Cardiac fibroblast (primary cell): ENCODE measurements around the gene JARID2.

Experiments
- DNase-seq, 2 donors: peaks; one replicate each; pipeline versions ENCODE4 v3.0.0 to v3.0.0-alpha.2; 2010; ENCODE audit warnings: low read depth in 2 of 2
- H3K4me3 ChIP-seq, 2 donors: replicated peaks in 1 of 2; 1 replicate in 1 of 2; 2 replicates in 1 of 2; pipeline ENCODE4 v1.5.1; 2011; ENCODE audit warnings: low read depth in 2 of 2, low read length in 2 of 2, mild to moderate bottlenecking in 2 of 2, moderate library complexity in 1 of 2
- TF ChIP-seq, protein P1 (sequence below): IDR thresholded peaks from one replicate; pipeline ENCODE4 v1.5.1; 2011; ENCODE audit warnings: low read depth, mild to moderate bottlenecking, low read length, inconsistent platforms

Gene JARID2

GRCh38 chr6:15421945-15422733 is 176.3 kb downstream of the JARID2 start:
- TF ChIP-seq, protein P1, sequence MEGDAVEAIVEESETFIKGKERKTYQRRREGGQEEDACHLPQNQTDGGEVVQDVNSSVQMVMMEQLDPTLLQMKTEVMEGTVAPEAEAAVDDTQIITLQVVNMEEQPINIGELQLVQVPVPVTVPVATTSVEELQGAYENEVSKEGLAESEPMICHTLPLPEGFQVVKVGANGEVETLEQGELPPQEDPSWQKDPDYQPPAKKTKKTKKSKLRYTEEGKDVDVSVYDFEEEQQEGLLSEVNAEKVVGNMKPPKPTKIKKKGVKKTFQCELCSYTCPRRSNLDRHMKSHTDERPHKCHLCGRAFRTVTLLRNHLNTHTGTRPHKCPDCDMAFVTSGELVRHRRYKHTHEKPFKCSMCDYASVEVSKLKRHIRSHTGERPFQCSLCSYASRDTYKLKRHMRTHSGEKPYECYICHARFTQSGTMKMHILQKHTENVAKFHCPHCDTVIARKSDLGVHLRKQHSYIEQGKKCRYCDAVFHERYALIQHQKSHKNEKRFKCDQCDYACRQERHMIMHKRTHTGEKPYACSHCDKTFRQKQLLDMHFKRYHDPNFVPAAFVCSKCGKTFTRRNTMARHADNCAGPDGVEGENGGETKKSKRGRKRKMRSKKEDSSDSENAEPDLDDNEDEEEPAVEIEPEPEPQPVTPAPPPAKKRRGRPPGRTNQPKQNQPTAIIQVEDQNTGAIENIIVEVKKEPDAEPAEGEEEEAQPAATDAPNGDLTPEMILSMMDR = no peak
- no peak for DNase-seq
- H3K4me3 ChIP-seq = no peak overlapping the region

GRCh38 chr6:15423286-15423993 is 177.6 kb downstream of the JARID2 start:
- DNase-seq = no peak
- TF ChIP-seq, protein P1 = no peak
- H3K4me3 ChIP-seq = no peak overlapping the region

- DNase-seq = no peak
- TF ChIP-seq, protein P1 = no peak
- no peak overlapping the region for H3K4me3 ChIP-seq
Measured at GRCh38 chr6:15425947-15426346, 180.1 kb downstream of the JARID2 start.

GRCh38 chr6:15426395-15426794 is 180.5 kb downstream of the JARID2 start:
- DNase-seq = no peak
- H3K4me3 ChIP-seq = no peak overlapping the region
- TF ChIP-seq, protein P1 = no peak

DNA sequence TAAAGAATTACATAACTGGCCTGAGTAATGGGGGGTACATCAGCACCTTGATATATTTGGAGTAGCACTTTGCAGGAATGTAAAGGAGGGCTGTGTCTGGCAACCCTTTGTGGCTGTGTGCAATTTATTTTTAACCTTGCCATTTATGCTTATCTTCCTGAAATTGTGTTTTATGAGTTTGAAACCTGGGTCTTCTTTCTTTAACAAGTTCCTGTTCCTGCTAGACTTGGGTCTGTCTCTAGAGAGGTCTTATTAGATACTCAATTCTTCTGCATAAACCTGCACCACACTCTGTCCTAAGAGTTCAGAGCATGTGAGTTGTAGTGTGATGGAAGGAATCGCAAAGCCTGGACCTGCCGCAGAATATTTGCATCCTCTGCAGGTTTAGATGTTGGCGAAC is 181.0 kb downstream of the JARID2 start:
- TF ChIP-seq, protein P1 = no peak
- DNase-seq = no peak
- H3K4me3 ChIP-seq = no peak overlapping the region

DNA sequence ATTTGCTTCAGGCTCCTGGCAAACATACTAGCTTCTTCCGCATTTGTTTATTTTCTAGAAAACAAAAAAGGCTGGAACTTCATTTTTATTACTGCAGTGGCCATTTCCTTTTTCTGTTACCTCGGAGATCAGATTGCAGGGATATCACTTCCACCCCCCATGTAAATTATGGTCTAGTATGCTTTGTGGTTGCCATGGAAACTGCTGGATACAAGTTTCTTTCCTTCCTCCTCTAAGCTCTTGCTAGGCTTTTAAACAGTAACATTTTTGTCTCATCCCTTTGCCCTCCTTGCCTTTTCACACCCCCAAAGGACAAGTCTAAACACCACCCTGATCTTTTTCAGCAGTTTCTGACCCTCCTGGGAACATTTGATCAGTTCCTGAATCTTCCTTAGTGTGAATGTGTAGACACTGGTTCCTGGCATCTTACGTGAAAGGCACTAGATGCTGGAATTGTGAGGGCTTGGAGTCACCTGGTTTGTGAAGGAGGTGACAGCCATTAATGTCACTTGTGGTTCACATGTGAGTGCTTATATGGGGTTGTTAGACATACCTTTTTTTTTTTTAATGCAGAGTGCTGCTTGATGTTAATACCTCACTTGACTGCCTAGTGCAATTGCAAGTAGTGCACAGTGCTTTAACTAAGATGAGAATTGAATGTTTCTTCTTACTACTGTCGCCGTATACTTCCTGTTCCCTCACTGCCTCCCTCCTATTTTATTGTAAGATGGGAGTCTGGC is 181.6 kb downstream of the JARID2 start:
- DNase-seq = no peak
- H3K4me3 ChIP-seq = no peak overlapping the region
- TF ChIP-seq, protein P1 = no peak
